Stomach smooth muscle (tissue), 2 donors: ENCODE measurements around the gene ETS1.

Experiments
- H3K27ac ChIP-seq: one replicate; pipeline ENCODE4 v1.7.0; 2013; ENCODE audit warnings: mild to moderate bottlenecking, low read length, inconsistent platforms
- H3K27me3 ChIP-seq, 2 donors: one replicate each; pipeline ENCODE4 v1.7.0; 2013; ENCODE audit warnings: low read length in 2 of 2; ENCODE audit not compliant: insufficient read depth in 2 of 2, control insufficient read depth in 1 of 2
- H3K36me3 ChIP-seq, 2 donors: one replicate each; pipeline ENCODE4 v1.7.0; 2013; ENCODE audit warnings: low read length in 2 of 2; ENCODE audit not compliant: control insufficient read depth in 2 of 2, insufficient read depth in 2 of 2
- H3K4me1 ChIP-seq: one replicate; pipeline ENCODE4 v1.7.0; 2013; ENCODE audit warnings: low read length; ENCODE audit not compliant: control insufficient read depth, insufficient read depth
- H3K4me3 ChIP-seq, 2 donors: one replicate each; pipeline ENCODE4 v1.7.0; 2013; ENCODE audit warnings: low read length in 2 of 2
- H3K9ac ChIP-seq, 2 donors: one replicate each; pipeline ENCODE4 v1.7.0; 2013; ENCODE audit warnings: low read length in 2 of 2, mild to moderate bottlenecking in 1 of 2
- H3K9me3 ChIP-seq, 2 donors: one replicate each; pipeline ENCODE4 v1.7.0; 2013; ENCODE audit warnings: low read length in 2 of 2; ENCODE audit not compliant: control insufficient read depth in 2 of 2
- donor health status: healthy.
- donor health status: Pancreatic carcinoma.

Gene ETS1

GRCh38 chr11:128603003-128603696 lies 15.8 kb upstream of the ETS1 start:
- no peaks in the 10 kb centered on the region for H3K4me1 ChIP-seq
- no peaks in the 10 kb centered on the region for H3K36me3 ChIP-seq
- H3K27ac ChIP-seq, result no peak overlapping the region
- no peaks in the 10 kb centered on the region for H3K27me3 ChIP-seq
- H3K4me3 ChIP-seq, result no peak overlapping the region
- no peak overlapping the region for H3K9ac ChIP-seq
- H3K9me3 ChIP-seq, result no peaks in the 10 kb centered on the region

- Histone ChIP-seq H3K4me1 (no peaks in the 10 kb centered on the region), H3K4me3 (no peak overlapping the region), H3K9me3 (no peaks in the 10 kb centered on the region), H3K36me3 (no peaks in the 10 kb centered on the region), H3K27ac (no peak overlapping the region), H3K9ac (no peak overlapping the region), H3K27me3 (no peaks in the 10 kb centered on the region)
Observed at GRCh38 chr11:128599729-128600128, 12.4 kb upstream of the ETS1 start.

GRCh38 chr11:128598506-128599150 lies 11.3 kb upstream of the ETS1 start:
- no peaks in the 10 kb centered on the region for H3K4me1 ChIP-seq
- no peaks in the 10 kb centered on the region for H3K27me3 ChIP-seq
- no peak overlapping the region for H3K27ac ChIP-seq
- no peak overlapping the region for H3K9ac ChIP-seq
- H3K36me3 ChIP-seq, result no peaks in the 10 kb centered on the region
- H3K9me3 ChIP-seq, result no peaks in the 10 kb centered on the region
- no peak overlapping the region for H3K4me3 ChIP-seq

GRCh38 chr11:128598096-128598495 lies 10.7 kb upstream of the ETS1 start:
- no peak overlapping the region for H3K4me3 ChIP-seq
- H3K27me3 ChIP-seq, result no peaks in the 10 kb centered on the region
- H3K9ac ChIP-seq, result no peak overlapping the region

GRCh38 chr11:128597209-128597608 lies 9.9 kb upstream of the ETS1 start:
- Histone ChIP-seq H3K36me3 (no peaks in the 10 kb centered on the region), H3K4me1 (no peaks in the 10 kb centered on the region), H3K27me3 (no peaks in the 10 kb centered on the region), H3K4me3 (no peak overlapping the region), H3K27ac (no peak overlapping the region), H3K9me3 (no peaks in the 10 kb centered on the region), H3K9ac (no peak overlapping the region)

More at GRCh38 chr11:128598096-128598495, 10.7 kb upstream of the ETS1 start:
- H3K36me3 ChIP-seq, result no peaks in the 10 kb centered on the region
- H3K4me1 ChIP-seq, result no peaks in the 10 kb centered on the region
- no peak overlapping the region for H3K27ac ChIP-seq
- no peaks in the 10 kb centered on the region for H3K9me3 ChIP-seq

GRCh38 chr11:128596250-128596649 lies 8.9 kb upstream of the ETS1 start:
- Histone ChIP-seq H3K9ac (no peak overlapping the region), H3K9me3 (no peaks in the 10 kb centered on the region), H3K27me3 (no peaks in the 10 kb centered on the region), H3K27ac (no peak overlapping the region), H3K4me1 (no peaks in the 10 kb centered on the region), H3K4me3 (no peak overlapping the region), H3K36me3 (no peaks in the 10 kb centered on the region)

GRCh38 chr11:128595775-128596174 lies 8.4 kb upstream of the ETS1 start:
- no peak overlapping the region for H3K4me3 ChIP-seq
- H3K27ac ChIP-seq, result no peak overlapping the region
- no peaks in the 10 kb centered on the region for H3K36me3 ChIP-seq
- H3K9ac ChIP-seq, result no peak overlapping the region
- no peaks in the 10 kb centered on the region for H3K27me3 ChIP-seq
- H3K9me3 ChIP-seq, result no peaks in the 10 kb centered on the region
- H3K4me1 ChIP-seq, result no peaks in the 10 kb centered on the region

GRCh38 chr11:128595221-128595620 lies 7.9 kb upstream of the ETS1 start:
- Histone ChIP-seq H3K4me3 (no peak overlapping the region), H3K36me3 (no peaks in the 10 kb centered on the region), H3K9ac (no peak overlapping the region), H3K27me3 (no peaks in the 10 kb centered on the region), H3K27ac (no peak overlapping the region), H3K9me3 (no peaks in the 10 kb centered on the region), H3K4me1 (no peaks in the 10 kb centered on the region)

- H3K4me3 ChIP-seq, result no peak overlapping the region
- no peaks in the 10 kb centered on the region for H3K27me3 ChIP-seq
- no peaks in the 10 kb centered on the region for H3K36me3 ChIP-seq
- no peak overlapping the region for H3K9ac ChIP-seq
- H3K9me3 ChIP-seq, result no peaks in the 10 kb centered on the region
- no peaks in the 10 kb centered on the region for H3K4me1 ChIP-seq
- H3K27ac ChIP-seq, result no peak overlapping the region
Observed at GRCh38 chr11:128594226-128594625, 6.9 kb upstream of the ETS1 start.

GRCh38 chr11:128593281-128593680 lies 5.9 kb upstream of the ETS1 start:
- peaks cover 0 to 2% of the 10 kb centered on the region in 2 donors for H3K27me3 ChIP-seq

GRCh38 chr11:128592454-128592853 lies 5.1 kb upstream of the ETS1 start:
- no peak overlapping the region for H3K27ac ChIP-seq
- H3K36me3 ChIP-seq, result no peaks in the 10 kb centered on the region
- H3K9ac ChIP-seq, result no peak overlapping the region
- H3K4me3 ChIP-seq, result no peak overlapping the region
- no peaks in the 10 kb centered on the region for H3K9me3 ChIP-seq
- no peaks in the 10 kb centered on the region for H3K4me1 ChIP-seq
- peaks cover 0 to 2% of the 10 kb centered on the region in 2 donors for H3K27me3 ChIP-seq

More at GRCh38 chr11:128593281-128593680, 5.9 kb upstream of the ETS1 start:
- Histone ChIP-seq H3K4me3 (no peak overlapping the region), H3K9me3 (no peaks in the 10 kb centered on the region), H3K27ac (no peak overlapping the region), H3K36me3 (no peaks in the 10 kb centered on the region), H3K9ac (no peak overlapping the region), H3K4me1 (no peaks in the 10 kb centered on the region)
